SK-MEL-5 (cell line): ENCODE data around the gene OBSCN. TPM values are rescaled to one million over a fixed set of nuclear protein-coding genes. Genes with fewer than 3 reads are reported as not detected.

ENCODE experiments used
- DNase-seq: peaks from one replicate; pipeline ENCODE4 v3.0.0-alpha.2; 2016; ENCODE audit warnings: low read depth, low spot score
- in situ Hi-C: cut with HindIII; loops from 2 replicates; pipeline ENCODE4 v1.10.0; 2016; ENCODE audit warnings: low sequenced_read_pairs, high pct_unique_total_duplicates, low pct_unique_long_range_greater_than_20kb
- total RNA-seq: library from RNA; depleted of rRNA; stranded (reverse); fragments of >200 nt; shearing (Covaris generic); gene quantifications from 2 replicates; pipeline ENCODE4 v1.2.3, GENCODE V29; 2014

Gene OBSCN
- total RNA-seq, 1 experiment from 2014 or later, result 0.98 TPM

- no peak for DNase-seq
- in situ Hi-C loops, result no loop called here
Observed at GRCh38 chr1:228334226-228334935, 126.5 kb downstream of the OBSCN start.

GRCh38 chr1:228334954-228335353 lies 127.1 kb downstream of the OBSCN start:
- in situ Hi-C loops, result no loop called here
- no peak for DNase-seq

GRCh38 chr1:228335406-228336307 lies 127.8 kb downstream of the OBSCN start:
- in situ Hi-C loops, result no loop called here
- no peak for DNase-seq

GRCh38 chr1:228336308-228337030 lies 128.6 kb downstream of the OBSCN start:
- DNase-seq, result no peak
- in situ Hi-C loops, result no loop called here

- in situ Hi-C loops, result no loop called here
- DNase-seq, result no peak
Observed at GRCh38 chr1:228337031-228337564, 129.3 kb downstream of the OBSCN start.

GRCh38 chr1:228337711-228338520 lies 130.1 kb downstream of the OBSCN start:
- no peak for DNase-seq
- in situ Hi-C loops, result no loop called here

GRCh38 chr1:228338521-228339051 lies 130.7 kb downstream of the OBSCN start:
- DNase-seq, result no peak
- in situ Hi-C loops, result no loop called here

GRCh38 chr1:228339059-228339704 lies 131.3 kb downstream of the OBSCN start:
- DNase-seq, result no peak
- in situ Hi-C loops, result no loop called here

- in situ Hi-C loops, result no loop called here
- DNase-seq, result no peak
Observed at GRCh38 chr1:228339766-228340685, 132.2 kb downstream of the OBSCN start.

- DNase-seq, result peak; percentile 35
- in situ Hi-C loops, result no loop called here
Observed at GRCh38 chr1:228340686-228341449, 133.0 kb downstream of the OBSCN start.

GRCh38 chr1:228341450-228341813 lies 133.6 kb downstream of the OBSCN start:
- in situ Hi-C loops, result no loop called here
- DNase-seq, result no peak

- in situ Hi-C loops, result no loop called here
- no peak for DNase-seq
Observed at GRCh38 chr1:228341814-228342626, 134.2 kb downstream of the OBSCN start.

GRCh38 chr1:228342627-228343190 lies 134.9 kb downstream of the OBSCN start:
- in situ Hi-C loops, result no loop called here
- DNase-seq, result no peak

GRCh38 chr1:228343191-228343661 lies 135.4 kb downstream of the OBSCN start:
- no peak for DNase-seq
- in situ Hi-C loops, result no loop called here
